Activated naive CD8-positive, alpha-beta T cell (primary cell): ENCODE results near the gene RPS6KA4.

ENCODE experiments used
- H3K27ac Mint-ChIP-seq: one replicate; pipeline ENCODE4 v1.8.0; 2021; ENCODE audit warnings: mixed read lengths
- H3K27me3 Mint-ChIP-seq: one replicate; pipeline ENCODE4 v1.8.0; 2021; ENCODE audit warnings: mixed read lengths
- H3K36me3 Mint-ChIP-seq: one replicate; pipeline ENCODE4 v1.8.0; 2021; ENCODE audit warnings: mixed read lengths
- H3K4me1 Mint-ChIP-seq: one replicate; pipeline ENCODE4 v1.8.0; 2021; ENCODE audit warnings: low read depth, mixed read lengths
- H3K4me3 Mint-ChIP-seq: one replicate; pipeline ENCODE4 v1.8.0; 2021; ENCODE audit warnings: mild to moderate bottlenecking, mixed read lengths
- H3K9me3 Mint-ChIP-seq: one replicate; pipeline ENCODE4 v1.8.0; 2021; ENCODE audit warnings: low read depth, mixed read lengths

RPS6KA4 gene

DNA sequence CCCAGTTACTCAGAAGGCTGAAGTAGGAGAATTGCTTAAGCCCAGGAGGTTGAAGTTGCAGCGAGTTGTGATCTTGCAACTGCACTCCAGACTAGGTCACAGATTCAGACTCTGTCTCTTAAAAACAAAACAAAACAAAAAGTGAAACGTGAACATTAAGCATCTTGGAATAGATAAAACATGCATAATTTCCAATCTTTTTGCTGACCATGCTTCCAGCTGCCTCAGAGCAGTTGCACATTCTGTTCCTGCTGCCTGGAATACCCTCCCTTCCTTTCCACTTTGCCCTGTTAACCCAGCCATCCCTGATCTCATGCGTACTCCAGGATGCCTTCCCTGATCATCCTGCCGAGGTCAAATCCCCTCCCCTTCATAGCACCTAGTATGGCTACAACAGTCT is 19.7 kb upstream of the RPS6KA4 start:
- Mint-ChIP-seq H3K27me3 (no peaks in the 10 kb centered on the region), H3K4me3 (peak overlapping the region; percentile 92), H3K4me1 (peaks cover 39% of the 10 kb centered on the region), H3K9me3 (no peaks in the 10 kb centered on the region), H3K36me3 (no peaks in the 10 kb centered on the region), H3K27ac (peak overlapping the region; percentile 91)

- peaks cover 39% of the 10 kb centered on the region for H3K4me1 Mint-ChIP-seq
Observed at GRCh38 chr11:64339754-64340408, 19.1 kb upstream of the RPS6KA4 start, which contains the start of gene CCDC88B. Gene CCDC88B (plus strand): TSS chr11:64340204. CDS start chr11:64340267, 63 bp downstream.

GRCh38 chr11:64340671-64341335 is 18.2 kb upstream of the RPS6KA4 start:
- Mint-ChIP-seq H3K4me1 (peaks cover 38% of the 10 kb centered on the region), H3K9me3 (no peaks in the 10 kb centered on the region), H3K36me3 (peaks cover 3% of the 10 kb centered on the region), H3K27ac (peak overlapping the region; percentile 91), H3K27me3 (no peaks in the 10 kb centered on the region), H3K4me3 (peak overlapping the region; percentile 92)

More at GRCh38 chr11:64339754-64340408, 19.1 kb upstream of the RPS6KA4 start, which contains the start of gene CCDC88B:
- Mint-ChIP-seq H3K9me3 (no peaks in the 10 kb centered on the region), H3K4me3 (peak within 1 kb of the TSS; percentile 92), H3K36me3 (no peaks in the 10 kb centered on the region), H3K27ac (peak within 1 kb of the TSS; percentile 91), H3K27me3 (no peaks in the 10 kb centered on the region)

GRCh38 chr11:64341429-64341828 is 17.5 kb upstream of the RPS6KA4 start:
- no peak overlapping the region for H3K27ac Mint-ChIP-seq
- peak overlapping the region; percentile 92 for H3K4me3 Mint-ChIP-seq
- peaks cover 38% of the 10 kb centered on the region for H3K4me1 Mint-ChIP-seq
- no peaks in the 10 kb centered on the region for H3K9me3 Mint-ChIP-seq
- no peaks in the 10 kb centered on the region for H3K27me3 Mint-ChIP-seq
- peaks cover 3% of the 10 kb centered on the region for H3K36me3 Mint-ChIP-seq

DNA sequence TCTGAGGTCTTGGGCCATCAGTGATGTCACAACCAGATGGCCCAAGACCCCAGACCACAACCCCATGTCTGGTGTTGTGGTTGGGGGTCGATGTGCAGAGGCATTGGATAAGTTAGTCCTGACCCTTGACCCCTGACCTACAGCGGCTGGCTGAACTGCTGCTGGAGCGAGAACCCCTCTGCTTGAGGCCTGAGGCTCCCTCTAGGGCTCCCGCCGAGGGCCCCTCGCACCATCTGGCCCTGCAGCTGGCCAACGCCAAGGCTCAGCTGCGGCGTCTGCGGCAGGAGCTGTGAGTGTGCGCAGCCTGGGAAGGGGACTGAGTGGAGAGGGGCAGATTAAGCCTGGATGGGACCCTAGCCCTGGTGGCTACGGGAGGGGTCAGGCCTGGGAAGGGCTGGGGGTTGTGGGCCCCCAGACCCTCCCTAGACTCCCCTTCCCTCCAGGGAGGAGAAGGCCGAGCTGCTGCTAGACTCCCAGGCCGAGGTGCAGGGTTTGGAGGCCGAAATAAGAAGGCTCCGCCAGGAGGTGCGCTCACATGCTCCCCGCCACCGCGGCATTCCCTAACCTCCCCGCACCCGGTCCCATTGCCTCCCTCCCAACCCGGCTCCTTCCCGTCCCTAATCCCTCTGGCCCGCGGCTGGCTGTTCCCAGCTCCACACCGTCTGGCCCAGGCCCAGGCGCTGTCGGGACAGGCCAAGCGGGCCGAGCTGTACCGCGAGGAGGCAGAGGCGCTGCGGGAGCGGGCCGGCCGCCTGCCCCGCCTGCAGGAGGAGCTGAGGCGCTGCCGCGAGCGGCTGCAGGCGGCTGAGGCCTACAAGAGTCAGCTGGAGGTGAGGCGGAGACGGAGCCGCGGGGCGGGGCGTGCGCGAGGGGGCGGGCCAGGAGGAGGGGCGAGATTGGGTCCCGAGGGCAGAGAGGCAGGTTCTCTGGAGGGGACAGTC is 16.8 kb upstream of the RPS6KA4 start:
- H3K27me3 Mint-ChIP-seq, result no peaks in the 10 kb centered on the region
- peaks cover 3% of the 10 kb centered on the region for H3K36me3 Mint-ChIP-seq
- peaks cover 38% of the 10 kb centered on the region for H3K4me1 Mint-ChIP-seq
- H3K4me3 Mint-ChIP-seq, result peak overlapping the region; percentile 61
- no peak overlapping the region for H3K27ac Mint-ChIP-seq
- no peaks in the 10 kb centered on the region for H3K9me3 Mint-ChIP-seq

- no peaks in the 10 kb centered on the region for H3K27me3 Mint-ChIP-seq
- no peak overlapping the region for H3K4me3 Mint-ChIP-seq
- no peaks in the 10 kb centered on the region for H3K9me3 Mint-ChIP-seq
- peaks cover 3% of the 10 kb centered on the region for H3K36me3 Mint-ChIP-seq
- no peak overlapping the region for H3K27ac Mint-ChIP-seq
- peaks cover 31% of the 10 kb centered on the region for H3K4me1 Mint-ChIP-seq
Observed at GRCh38 chr11:64342869-64343745, 15.9 kb upstream of the RPS6KA4 start.

GRCh38 chr11:64343767-64344559 is 15.0 kb upstream of the RPS6KA4 start:
- Mint-ChIP-seq H3K4me3 (no peak overlapping the region), H3K36me3 (peaks cover 3% of the 10 kb centered on the region), H3K27ac (no peak overlapping the region), H3K9me3 (no peaks in the 10 kb centered on the region), H3K27me3 (no peaks in the 10 kb centered on the region), H3K4me1 (peaks cover 27% of the 10 kb centered on the region)

- Mint-ChIP-seq H3K9me3 (no peaks in the 10 kb centered on the region), H3K27ac (no peak overlapping the region), H3K36me3 (peaks cover 3% of the 10 kb centered on the region), H3K4me3 (no peak overlapping the region), H3K27me3 (no peaks in the 10 kb centered on the region), H3K4me1 (peaks cover 19% of the 10 kb centered on the region)
Observed at GRCh38 chr11:64344787-64345186, 14.2 kb upstream of the RPS6KA4 start.

- Mint-ChIP-seq H3K36me3 (peaks cover 3% of the 10 kb centered on the region), H3K4me1 (peaks cover 5% of the 10 kb centered on the region), H3K4me3 (no peak overlapping the region), H3K27ac (peak overlapping the region; percentile 51), H3K9me3 (no peaks in the 10 kb centered on the region), H3K27me3 (no peaks in the 10 kb centered on the region)
Observed at GRCh38 chr11:64347193-64347867, 11.6 kb upstream of the RPS6KA4 start.

GRCh38 chr11:64348383-64349024 is 10.5 kb upstream of the RPS6KA4 start:
- H3K4me3 Mint-ChIP-seq, result no peak overlapping the region
- no peak overlapping the region for H3K27ac Mint-ChIP-seq
- H3K9me3 Mint-ChIP-seq, result no peaks in the 10 kb centered on the region
- no peaks in the 10 kb centered on the region for H3K27me3 Mint-ChIP-seq
- peaks cover 3% of the 10 kb centered on the region for H3K36me3 Mint-ChIP-seq
- peaks cover 3% of the 10 kb centered on the region for H3K4me1 Mint-ChIP-seq

- Mint-ChIP-seq H3K27me3 (no peaks in the 10 kb centered on the region), H3K27ac (no peak overlapping the region), H3K36me3 (peaks cover 3% of the 10 kb centered on the region), H3K9me3 (no peaks in the 10 kb centered on the region), H3K4me1 (peaks cover 3% of the 10 kb centered on the region), H3K4me3 (no peak overlapping the region)
Observed at GRCh38 chr11:64349025-64349387, 10.0 kb upstream of the RPS6KA4 start.

DNA sequence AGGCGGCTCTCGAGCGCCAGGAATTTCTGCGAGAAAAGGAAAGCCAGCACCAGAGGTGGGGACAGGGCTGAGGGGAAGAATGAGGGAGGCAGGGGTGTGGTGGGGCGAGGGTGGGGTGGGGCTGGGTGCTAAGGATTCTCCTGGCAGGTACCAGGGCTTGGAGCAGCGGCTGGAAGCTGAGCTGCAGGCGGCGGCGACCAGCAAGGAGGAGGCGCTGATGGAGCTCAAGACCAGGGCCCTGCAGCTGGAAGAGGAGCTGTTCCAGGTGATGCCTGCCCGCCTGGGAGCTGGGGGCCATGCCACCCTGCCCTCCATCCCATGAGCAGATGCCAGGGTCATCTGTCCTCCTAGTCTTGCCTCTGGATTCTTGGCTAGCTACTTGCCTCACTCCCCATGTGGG is 9.6 kb upstream of the RPS6KA4 start:
- no peak overlapping the region for H3K27ac Mint-ChIP-seq
- peaks cover 3% of the 10 kb centered on the region for H3K36me3 Mint-ChIP-seq
- H3K9me3 Mint-ChIP-seq, result no peaks in the 10 kb centered on the region
- H3K4me3 Mint-ChIP-seq, result no peak overlapping the region
- peaks cover 3% of the 10 kb centered on the region for H3K4me1 Mint-ChIP-seq
- no peaks in the 10 kb centered on the region for H3K27me3 Mint-ChIP-seq

DNA sequence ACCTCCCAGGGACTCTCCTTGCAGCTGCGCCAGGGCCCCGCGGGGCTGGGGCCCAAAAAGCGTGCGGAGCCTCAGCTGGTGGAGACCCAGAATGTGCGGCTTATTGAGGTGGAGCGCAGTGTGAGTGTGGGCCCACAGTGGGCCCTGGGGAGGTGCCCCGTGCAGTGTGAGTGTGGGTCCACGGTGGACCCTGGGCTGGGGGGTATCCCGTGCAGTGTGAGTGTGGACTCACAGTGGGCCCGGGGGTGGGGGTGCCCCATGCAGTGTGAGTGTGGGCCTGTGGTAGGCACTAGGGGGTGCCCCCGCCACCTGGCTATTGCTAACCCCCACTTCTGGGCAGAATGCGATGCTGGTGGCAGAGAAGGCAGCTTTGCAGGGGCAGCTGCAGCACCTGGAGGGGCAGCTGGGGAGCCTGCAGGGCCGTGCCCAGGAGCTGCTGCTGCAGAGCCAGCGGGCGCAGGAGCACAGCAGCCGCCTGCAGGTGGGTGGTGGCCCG is 7.8 kb upstream of the RPS6KA4 start:
- Mint-ChIP-seq H3K36me3 (no peaks in the 10 kb centered on the region), H3K27ac (no peak overlapping the region)

More for the DNA sequence above, 7.8 kb upstream of the RPS6KA4 start:
- no peaks in the 10 kb centered on the region for H3K9me3 Mint-ChIP-seq
- no peak overlapping the region for H3K4me3 Mint-ChIP-seq
- H3K4me1 Mint-ChIP-seq, result no peaks in the 10 kb centered on the region
- H3K27me3 Mint-ChIP-seq, result no peaks in the 10 kb centered on the region
